GM19351 (cell line): ENCODE results near the gene TMC2.
"Not testable (repeated sequence)": the region's sequence is repeated elsewhere in the genome, so short reads cannot be mapped to it uniquely, and the experiment has no call there.

ENCODE experiments used
- ATAC-seq: cut with Tn5 transposase; IDR thresholded peaks from one replicate; pipeline ENCODE4 v1.9.1; 2021; ENCODE audit warnings: mild to moderate bottlenecking, moderate library complexity; ENCODE audit not compliant: unreplicated experiment

The TMC2 gene

GRCh38 chr20:2657241-2657640 is 120.9 kb downstream of the TMC2 start:
- no peak for ATAC-seq

DNA sequence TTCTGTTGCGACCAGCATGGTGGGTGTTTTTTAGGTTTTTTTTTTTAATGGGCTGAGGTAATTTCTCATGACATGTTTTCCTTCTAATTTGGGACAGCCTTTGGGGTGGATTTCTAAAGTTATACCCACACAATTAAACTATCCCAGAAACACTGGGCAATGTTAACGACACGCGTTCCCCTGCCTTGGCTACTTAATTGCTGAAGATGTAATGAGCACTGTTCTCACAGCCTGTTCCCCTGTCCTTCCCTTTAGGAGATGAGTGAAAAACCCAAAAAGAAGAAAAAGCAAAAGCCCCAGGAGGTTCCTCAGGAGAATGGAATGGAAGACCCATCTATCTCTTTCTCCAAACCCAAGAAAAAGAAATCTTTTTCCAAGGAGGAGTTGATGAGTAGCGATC is 121.3 kb downstream of the TMC2 start:
- ATAC-seq, result no peak

GRCh38 chr20:2658414-2659354 is 122.3 kb downstream of the TMC2 start:
- ATAC-seq, result no peak

- no peak for ATAC-seq
Observed at GRCh38 chr20:2659547-2659946, 123.2 kb downstream of the TMC2 start.

GRCh38 chr20:2663364-2663886 is 127.1 kb downstream of the TMC2 start:
- no peak for ATAC-seq

DNA sequence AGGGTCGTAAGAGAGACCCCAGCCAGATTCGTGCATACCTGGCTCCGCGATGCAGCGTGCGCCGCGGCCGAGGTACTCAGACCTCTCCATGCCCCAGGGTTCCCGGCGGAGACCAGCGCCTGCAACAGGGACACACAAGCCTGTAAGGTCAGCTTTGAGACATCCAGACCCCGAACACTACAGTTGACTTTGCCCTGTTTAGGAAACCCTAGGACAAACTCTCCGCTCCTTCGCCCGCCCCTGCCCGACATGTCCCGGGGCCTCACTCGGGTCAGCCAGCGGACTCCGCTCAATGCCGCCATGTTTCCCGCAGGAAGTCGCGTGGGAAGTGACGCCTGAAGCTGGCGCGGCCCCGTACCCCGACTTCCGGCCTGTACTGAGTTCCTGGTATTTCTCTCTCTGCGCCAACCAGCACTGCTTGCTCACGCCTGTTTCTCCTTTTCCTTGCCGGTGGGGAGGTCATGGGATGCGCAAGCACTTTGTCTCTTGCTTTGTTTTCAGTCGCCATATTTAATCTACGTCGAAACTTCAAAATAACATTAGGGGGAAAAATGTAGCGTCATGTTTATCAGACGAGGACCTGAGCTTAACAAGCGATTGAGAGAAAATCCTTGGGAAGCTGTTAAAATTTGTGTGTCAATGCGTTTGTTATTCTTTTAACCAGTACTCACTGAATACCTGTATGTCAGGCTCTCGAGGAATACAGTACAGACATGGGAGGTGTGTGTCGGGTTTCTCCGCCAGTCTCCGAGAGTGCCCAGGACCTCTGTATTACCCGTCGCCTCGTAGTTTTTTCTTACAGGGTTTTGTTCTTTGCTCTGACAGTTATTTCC is 127.7 kb downstream of the TMC2 start, which contains the start of gene IDH3B:
TSS of gene IDH3B (minus strand) at position 330 of the 833 bp plus-strand sequence. CDS start at position 302, 28 bp downstream.
- ATAC-seq, result peak; percentile 95

GRCh38 chr20:2671977-2672376 is 135.6 kb downstream of the TMC2 start:
- no peak for ATAC-seq

DNA sequence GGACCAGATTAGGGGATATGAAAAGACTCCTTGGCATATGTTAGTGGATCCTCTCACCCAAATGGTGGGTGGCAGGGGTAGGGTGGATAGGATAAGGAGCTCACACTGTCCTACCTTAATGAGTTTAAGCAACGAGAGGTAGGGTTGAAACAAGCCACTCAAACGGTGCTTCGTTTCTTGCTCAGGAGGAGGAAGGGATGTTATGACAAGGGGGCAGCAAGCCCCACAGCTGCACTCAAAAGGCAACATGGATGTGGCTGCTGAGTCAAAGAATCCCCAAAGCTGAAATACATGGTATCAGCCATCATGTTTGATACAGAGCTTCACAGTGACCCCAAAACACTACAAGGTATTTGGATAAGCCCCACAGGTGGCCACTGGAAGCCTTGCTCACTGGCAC is 136.1 kb downstream of the TMC2 start:
- no peak for ATAC-seq

DNA sequence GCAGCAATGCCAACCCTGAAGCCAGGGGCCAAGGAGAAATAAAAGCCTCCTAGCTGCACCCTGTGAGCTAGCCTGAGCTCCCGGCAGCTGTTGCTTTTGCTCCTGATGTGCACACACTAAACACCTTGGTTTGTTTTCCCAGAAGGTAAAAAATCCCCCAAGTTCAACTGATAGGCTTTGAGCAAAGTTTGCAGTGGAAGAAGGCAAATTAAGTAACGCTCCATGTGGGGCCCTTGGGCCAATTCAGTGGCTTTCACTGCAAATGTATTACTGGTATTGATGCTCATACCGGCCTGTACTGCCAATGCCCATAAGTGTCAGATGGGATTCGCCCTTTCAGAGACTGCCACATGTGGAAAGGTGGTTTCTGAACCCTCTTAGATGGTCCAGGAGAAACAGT is 137.1 kb downstream of the TMC2 start:
- no peak for ATAC-seq

GRCh38 chr20:2680046-2680445 is 143.7 kb downstream of the TMC2 start:
- ATAC-seq, result no peak

DNA sequence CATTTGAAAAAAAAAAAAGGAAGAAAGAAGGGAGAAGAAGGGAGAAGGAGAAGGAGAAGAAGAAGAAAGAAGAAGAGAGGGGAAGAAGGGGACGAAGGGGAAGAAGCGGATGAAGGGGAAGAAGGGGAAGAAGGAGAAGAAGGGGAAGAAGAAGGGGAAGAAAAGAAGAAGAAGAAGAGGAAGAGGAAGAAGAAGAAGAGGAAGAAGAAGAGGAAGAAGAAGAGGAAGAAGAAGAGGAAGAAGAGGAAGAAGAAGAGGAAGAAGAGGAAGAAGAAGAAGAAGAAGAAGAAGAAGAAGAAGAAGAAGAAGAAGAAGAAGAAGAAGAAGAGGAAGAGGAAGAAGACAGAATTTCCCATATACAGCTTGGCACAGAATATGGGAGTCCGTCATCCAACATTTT is 145.7 kb downstream of the TMC2 start:
- ATAC-seq, result not testable (repeated sequence)

GRCh38 chr20:2684817-2685216 is 148.4 kb downstream of the TMC2 start:
- ATAC-seq, result not testable (repeated sequence)

- ATAC-seq, result no peak
Observed at GRCh38 chr20:2687514-2687913, 151.1 kb downstream of the TMC2 start.

DNA sequence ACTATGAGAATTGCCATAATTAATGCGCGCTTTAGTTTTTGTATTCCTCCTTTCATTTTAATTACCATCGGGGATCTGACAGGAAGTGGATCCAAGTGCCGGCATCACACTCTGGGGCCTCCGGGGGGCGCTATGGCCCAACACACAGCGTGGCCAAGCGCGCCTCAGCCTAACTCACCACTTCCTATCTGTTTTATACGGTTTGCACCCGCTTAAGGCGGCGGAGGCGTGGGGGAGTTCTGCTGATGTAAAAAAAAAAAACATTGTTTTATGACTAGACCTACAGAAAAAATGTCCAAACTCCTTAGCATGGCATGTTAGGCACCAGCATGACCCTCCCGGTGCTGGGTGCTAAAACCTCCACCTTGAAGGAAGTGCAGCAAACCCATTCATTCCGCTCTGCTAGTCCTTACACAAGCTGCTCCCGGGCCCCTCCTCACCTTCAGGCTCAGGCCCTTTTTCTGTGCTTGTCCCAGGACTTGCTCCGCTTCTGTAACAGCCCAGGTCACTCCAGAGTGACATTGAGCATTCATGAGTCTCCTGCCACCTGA is 151.7 kb downstream of the TMC2 start:
- no peak for ATAC-seq

- no peak for ATAC-seq
Observed at GRCh38 chr20:2690213-2690612, 153.8 kb downstream of the TMC2 start.

- ATAC-seq, result no peak
Observed at GRCh38 chr20:2690718-2691117, 154.3 kb downstream of the TMC2 start.

- ATAC-seq, result no peak
Observed at GRCh38 chr20:2691127-2691526, 154.8 kb downstream of the TMC2 start.
